Measurements from ENCODE around the gene PTPRN2. TPM values are rescaled to one million over a fixed set of nuclear protein-coding genes. Genes with fewer than 3 reads are reported as not detected.
"Not testable (repeated sequence)": the region's sequence is repeated elsewhere in the genome, so short reads cannot be mapped to it uniquely, and the experiment has no call there.

Gene PTPRN2
- total RNA-seq, 1 donor from 2014 or later = 0.41 TPM

DNA sequence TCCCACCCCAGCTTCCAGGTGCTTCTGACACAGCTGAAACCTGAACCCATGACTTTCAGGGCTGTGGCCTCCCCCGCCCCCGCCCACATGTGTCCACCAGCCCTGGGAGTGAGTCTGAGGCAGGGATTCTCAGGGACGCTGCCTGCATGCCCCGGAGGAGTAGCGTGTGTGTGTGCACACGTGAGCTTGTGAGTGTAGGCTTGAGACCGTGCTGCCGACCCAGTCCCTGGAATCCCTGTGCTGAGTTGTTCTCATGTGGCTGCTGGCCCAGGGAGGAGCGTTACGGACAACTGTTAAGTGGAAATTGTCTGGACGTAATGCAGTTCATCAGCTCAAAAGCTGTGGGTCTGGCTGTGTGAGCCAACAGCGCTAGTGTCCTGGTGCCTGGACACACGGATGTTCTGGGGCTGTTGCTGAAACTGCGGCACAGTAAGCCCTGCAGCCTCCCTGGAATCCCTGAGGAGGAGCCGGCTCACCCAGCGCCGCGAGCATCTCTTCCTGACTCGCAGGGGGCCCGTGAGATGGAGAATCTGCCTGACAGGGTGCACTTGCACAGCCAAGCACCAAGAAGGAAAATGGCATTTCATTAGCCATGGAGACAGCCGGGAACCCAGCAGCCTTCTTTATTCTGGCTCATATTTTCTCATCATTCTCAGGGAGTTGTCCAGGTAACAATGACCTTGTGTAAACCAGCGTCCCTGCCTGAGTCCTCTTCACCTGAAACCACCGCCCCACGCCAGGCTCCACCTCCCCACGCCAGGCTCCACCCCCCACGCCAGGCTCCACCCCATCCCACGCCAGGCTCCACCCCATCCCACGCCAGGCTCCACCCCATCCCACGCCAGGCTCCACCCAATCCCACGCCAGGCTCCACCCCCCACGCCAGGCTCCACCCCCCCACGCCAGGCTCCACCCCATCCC lies 603.9 kb downstream of the PTPRN2 start:
- no peaks in the 10 kb centered on the region for H3K9me3 Mint-ChIP-seq
- H3K27me3 Mint-ChIP-seq (ENCODE audit: insufficient read depth) = no peaks in the 10 kb centered on the region
- no peak overlapping the region for H3K4me3 Mint-ChIP-seq
- no peak overlapping the region for H3K27ac Mint-ChIP-seq
- H3K36me3 Mint-ChIP-seq (ENCODE audit: low read depth) = no peaks in the 10 kb centered on the region
- H3K4me1 Mint-ChIP-seq (ENCODE audit: low read depth) = no peaks in the 10 kb centered on the region
- intact Hi-C loops (cut with micrococcal nuclease) = no loop called here
- no peak for DNase-seq (ENCODE audit: low spot score)

GRCh38 chr7:157981778-157982177 lies 605.8 kb downstream of the PTPRN2 start:
- Mint-ChIP-seq H3K9me3 (no peaks in the 10 kb centered on the region), H3K4me1 (ENCODE audit: low read depth) (no peaks in the 10 kb centered on the region), H3K4me3 (no peak overlapping the region), H3K27me3 (ENCODE audit: insufficient read depth) (no peaks in the 10 kb centered on the region), H3K27ac (no peak overlapping the region), H3K36me3 (ENCODE audit: low read depth) (no peaks in the 10 kb centered on the region)
- intact Hi-C loops (cut with micrococcal nuclease) = no loop called here
- no peak for DNase-seq (ENCODE audit: low spot score)

DNA sequence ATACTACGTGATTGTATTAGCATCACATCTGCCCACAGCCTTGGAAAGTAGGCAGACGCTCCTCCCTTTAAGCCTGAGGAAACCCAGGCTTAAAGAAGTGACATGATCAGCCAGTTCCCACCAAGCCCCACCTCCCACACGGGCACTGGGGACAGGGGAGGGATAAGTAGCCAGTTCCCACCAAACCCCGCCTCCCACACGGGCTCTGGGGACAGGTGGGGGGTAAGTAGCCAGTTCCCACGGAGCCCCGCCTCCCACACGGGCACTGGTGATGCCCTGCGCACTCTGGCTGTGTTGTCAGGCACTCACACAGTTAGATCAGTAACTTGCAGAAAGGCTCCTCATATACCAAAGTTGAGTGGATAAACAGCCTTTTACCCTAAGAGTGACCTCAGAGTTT lies 606.8 kb downstream of the PTPRN2 start:
- no peak overlapping the region for H3K4me3 Mint-ChIP-seq
- no peak overlapping the region for H3K27ac Mint-ChIP-seq
- H3K27me3 Mint-ChIP-seq (ENCODE audit: insufficient read depth) = no peaks in the 10 kb centered on the region
- intact Hi-C loops (cut with micrococcal nuclease) = no loop called here
- H3K9me3 Mint-ChIP-seq = peaks cover 7% of the 10 kb centered on the region
- H3K36me3 Mint-ChIP-seq (ENCODE audit: low read depth) = no peaks in the 10 kb centered on the region
- no peaks in the 10 kb centered on the region for H3K4me1 Mint-ChIP-seq (ENCODE audit: low read depth)
- DNase-seq (ENCODE audit: low spot score) = no peak

DNA sequence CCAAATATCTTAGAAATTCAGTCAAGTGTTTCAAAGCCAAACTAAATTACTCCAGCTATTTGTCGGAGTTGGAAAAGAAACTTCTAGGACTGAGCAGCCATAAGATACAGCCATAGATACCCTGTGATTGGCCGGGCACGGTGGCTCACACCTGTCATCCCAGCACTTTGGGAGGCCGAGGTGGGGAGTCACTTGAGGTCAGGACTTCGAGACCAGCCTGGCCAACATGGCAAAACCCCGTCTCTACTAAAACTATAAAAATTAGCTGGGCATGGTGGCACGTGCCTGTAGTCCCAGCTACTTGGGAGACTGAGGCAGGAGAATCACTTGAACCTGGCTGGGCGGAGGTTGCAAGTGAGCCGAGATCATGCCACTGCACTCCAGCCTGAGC lies 607.3 kb downstream of the PTPRN2 start:
- H3K36me3 Mint-ChIP-seq (ENCODE audit: low read depth); intact Hi-C loops (cut with micrococcal nuclease); H3K4me3 Mint-ChIP-seq; H3K27ac Mint-ChIP-seq; H3K4me1 Mint-ChIP-seq (ENCODE audit: low read depth); DNase-seq (ENCODE audit: low spot score); H3K27me3 Mint-ChIP-seq (ENCODE audit: insufficient read depth): not testable (repeated sequence)
- peaks cover 11% of the 10 kb centered on the region for H3K9me3 Mint-ChIP-seq

- no peak overlapping the region for H3K27ac Mint-ChIP-seq
- H3K4me3 Mint-ChIP-seq = no peak overlapping the region
- DNase-seq (ENCODE audit: low spot score) = no peak
- no peaks in the 10 kb centered on the region for H3K4me1 Mint-ChIP-seq (ENCODE audit: low read depth)
- no peaks in the 10 kb centered on the region for H3K36me3 Mint-ChIP-seq (ENCODE audit: low read depth)
- intact Hi-C loops (cut with micrococcal nuclease) = no loop called here
- no peaks in the 10 kb centered on the region for H3K27me3 Mint-ChIP-seq (ENCODE audit: insufficient read depth)
- peaks cover 13% of the 10 kb centered on the region for H3K9me3 Mint-ChIP-seq
These were observed 607.8 kb downstream of the PTPRN2 start for GRCh38 chr7:157979636-157980340.

DNA sequence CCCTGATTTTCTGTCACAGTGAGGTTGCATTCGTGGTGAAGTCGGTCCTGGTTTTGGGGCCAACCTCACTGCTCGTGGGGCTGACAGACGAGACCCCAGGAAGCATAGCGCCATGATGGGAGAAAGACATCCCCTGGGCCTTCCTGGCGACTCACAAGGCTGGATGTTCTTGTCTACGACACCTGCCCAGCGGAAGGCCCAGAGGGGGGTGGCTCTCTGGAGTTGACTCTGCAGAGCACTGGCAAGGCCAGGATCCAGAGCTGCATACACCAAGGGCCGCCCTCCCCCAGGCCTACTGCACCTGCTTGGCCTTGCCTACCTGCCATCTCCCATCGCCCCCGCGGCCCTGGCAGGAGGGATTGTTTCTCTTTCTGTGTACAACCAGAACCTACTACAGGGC lies 608.9 kb downstream of the PTPRN2 start:
- Mint-ChIP-seq H3K4me1 (ENCODE audit: low read depth) (no peaks in the 10 kb centered on the region), H3K4me3 (no peak overlapping the region), H3K27me3 (ENCODE audit: insufficient read depth) (no peaks in the 10 kb centered on the region), H3K9me3 (peaks cover 13% of the 10 kb centered on the region), H3K36me3 (ENCODE audit: low read depth) (no peaks in the 10 kb centered on the region), H3K27ac (no peak overlapping the region)
- intact Hi-C loops (cut with micrococcal nuclease) = no loop called here
- DNase-seq (ENCODE audit: low spot score) = no peak

DNA sequence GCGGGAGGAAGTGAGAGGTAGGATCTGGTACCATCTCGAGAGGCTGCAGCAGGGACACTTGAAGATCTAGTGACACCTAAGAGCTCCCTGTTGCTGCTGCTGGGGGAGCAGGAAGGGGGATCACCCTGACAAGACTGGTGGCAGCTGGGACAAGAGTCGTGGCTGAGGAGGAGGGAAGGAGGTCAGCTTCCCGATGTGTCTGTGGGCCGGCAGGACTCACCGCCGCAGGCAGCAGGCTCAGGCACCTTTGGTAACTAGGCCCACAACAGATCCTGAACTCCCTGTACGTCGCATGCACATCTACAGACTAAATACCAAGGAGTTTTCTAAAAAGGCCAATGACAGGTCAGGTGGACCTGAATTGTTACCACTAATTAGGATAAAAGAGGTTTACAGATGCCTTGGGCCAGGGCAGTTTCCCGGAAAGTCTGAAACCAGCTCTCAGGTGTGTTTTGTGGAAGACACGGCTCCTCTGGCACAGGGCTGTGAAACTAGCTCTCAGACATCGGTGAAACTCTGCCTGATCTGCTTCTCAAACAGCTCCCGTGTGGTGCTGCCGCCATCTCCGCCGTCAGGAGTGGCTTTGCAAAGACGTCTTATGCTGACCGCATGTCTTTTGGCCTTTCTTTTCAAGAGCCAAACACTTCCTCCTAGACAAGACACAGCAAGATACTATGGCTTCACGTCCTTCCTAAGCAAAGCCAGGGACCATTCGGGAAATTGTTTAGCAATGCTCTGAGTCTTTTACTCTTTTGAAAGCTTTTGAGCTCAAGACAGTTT lies 609.7 kb downstream of the PTPRN2 start:
- H3K27me3 Mint-ChIP-seq (ENCODE audit: insufficient read depth) = no peaks in the 10 kb centered on the region
- intact Hi-C loops (cut with micrococcal nuclease) = no loop called here
- peaks cover 13% of the 10 kb centered on the region for H3K9me3 Mint-ChIP-seq
- H3K36me3 Mint-ChIP-seq (ENCODE audit: low read depth) = no peaks in the 10 kb centered on the region
- no peak overlapping the region for H3K27ac Mint-ChIP-seq
- H3K4me1 Mint-ChIP-seq (ENCODE audit: low read depth) = no peaks in the 10 kb centered on the region
- DNase-seq (ENCODE audit: low spot score) = no peak
- H3K4me3 Mint-ChIP-seq = no peak overlapping the region

GRCh38 chr7:157977306-157977705 lies 610.3 kb downstream of the PTPRN2 start:
- Mint-ChIP-seq H3K36me3 (ENCODE audit: low read depth) (no peaks in the 10 kb centered on the region), H3K9me3 (peaks cover 13% of the 10 kb centered on the region), H3K4me1 (ENCODE audit: low read depth) (no peaks in the 10 kb centered on the region), H3K4me3 (no peak overlapping the region), H3K27ac (no peak overlapping the region), H3K27me3 (ENCODE audit: insufficient read depth) (no peaks in the 10 kb centered on the region)
- no peak for DNase-seq (ENCODE audit: low spot score)
- intact Hi-C loops (cut with micrococcal nuclease) = no loop called here

GRCh38 chr7:157976406-157976805 lies 611.2 kb downstream of the PTPRN2 start:
- no peaks in the 10 kb centered on the region for H3K36me3 Mint-ChIP-seq (ENCODE audit: low read depth)
- no peak overlapping the region for H3K4me3 Mint-ChIP-seq
- intact Hi-C loops (cut with micrococcal nuclease) = no loop called here
- no peaks in the 10 kb centered on the region for H3K27me3 Mint-ChIP-seq (ENCODE audit: insufficient read depth)
- H3K27ac Mint-ChIP-seq = no peak overlapping the region
- H3K4me1 Mint-ChIP-seq (ENCODE audit: low read depth) = no peaks in the 10 kb centered on the region
- peaks cover 20% of the 10 kb centered on the region for H3K9me3 Mint-ChIP-seq
- DNase-seq (ENCODE audit: low spot score) = no peak

- intact Hi-C loops (cut with micrococcal nuclease) = no loop called here
- H3K27ac Mint-ChIP-seq = no peak overlapping the region
- no peak for DNase-seq (ENCODE audit: low spot score)
- peaks cover 24% of the 10 kb centered on the region for H3K9me3 Mint-ChIP-seq
- H3K4me3 Mint-ChIP-seq = no peak overlapping the region
- H3K36me3 Mint-ChIP-seq (ENCODE audit: low read depth) = no peaks in the 10 kb centered on the region
- H3K27me3 Mint-ChIP-seq (ENCODE audit: insufficient read depth) = no peaks in the 10 kb centered on the region
- no peaks in the 10 kb centered on the region for H3K4me1 Mint-ChIP-seq (ENCODE audit: low read depth)
These were observed 611.9 kb downstream of the PTPRN2 start for GRCh38 chr7:157975401-157976372.

GRCh38 chr7:157974678-157975230 lies 612.9 kb downstream of the PTPRN2 start:
- Mint-ChIP-seq H3K4me3 (no peak overlapping the region), H3K36me3 (ENCODE audit: low read depth) (peaks cover 2% of the 10 kb centered on the region), H3K27ac (no peak overlapping the region), H3K9me3 (peaks cover 31% of the 10 kb centered on the region), H3K27me3 (ENCODE audit: insufficient read depth) (no peaks in the 10 kb centered on the region), H3K4me1 (ENCODE audit: low read depth) (no peaks in the 10 kb centered on the region)
- intact Hi-C loops (cut with micrococcal nuclease) = no loop called here
- DNase-seq (ENCODE audit: low spot score) = no peak

Measured in activated T-helper 1 cell treated with anti-CD3 and anti-CD28 coated beads, Interleukin-12 subunit alpha, Interleukin-12 subunit beta, Interleukin-2, Interleukin-4 antibody, amounts not matched to agents 30 ng/mL and 10 ng/mL and 1 ng/mL, durations not matched to agents 14 hours and 24 hours and 36 hours (primary cell).